HCT116 (cell line): ENCODE measurements around the gene RASSF3. TPM values are rescaled to one million over a fixed set of nuclear protein-coding genes. Genes with fewer than 3 reads are reported as not detected.

Source experiments
- ATAC-seq: fragments of 200-7000 bp; cut with Tn5 transposase; 2 replicates; pipeline ENCODE4 v1.9.1; 2020; ENCODE audit warnings: mild to moderate bottlenecking, moderate library complexity
- BruUV-seq: library from RNA; stranded (reverse); fragments of 400-500 nt; replicated peaks from 2 replicates; lab custom pipeline; 2021; lab: Mats Ljungman, UMichigan
- CTCF ChIA-PET: fragments of 300-600 bp; sonication (Branson Sonifier 250); formaldehyde crosslinking; loops from one replicate; lab custom pipeline; 2021; ENCODE audit warnings: antibody characterized with exemption; lab: Charles Lee
- POLR2A ChIA-PET: fragments of 300-600, 350-600 bp; sonication (Branson Sonifier 250); formaldehyde crosslinking; loops from one replicate; lab custom pipeline; 2021; ENCODE audit warnings: antibody characterized with exemption; lab: Charles Lee
- RAD21 ChIA-PET, 2 experiments: fragments of 300-600 bp; sonication (Branson Sonifier 250); formaldehyde crosslinking; loops; one replicate each; lab custom pipeline; 2023; ENCODE audit warnings: low total read pairs in 2 of 2; ENCODE audit not compliant: uncharacterized antibody in 2 of 2, unreplicated experiment in 2 of 2, low non-redundant PET in 1 of 2; lab: Charles Lee
- DNase-seq: peaks from one replicate; pipeline ENCODE4 v3.0.0-alpha.2; 2010; ENCODE audit warnings: low read depth, low spot score
- H2AFZ ChIP-seq: fragments of 200-600 bp; shearing (Covaris generic), sonication (generic); 2 replicates; pipeline ENCODE4 v1.6.1; 2017; ENCODE audit warnings: low read depth, mixed run types, mixed read lengths, antibody characterized with exemption, low read length; ENCODE audit not compliant: poor library complexity, severe bottlenecking
- H3K27ac ChIP-seq: 2 replicates; pipeline ENCODE4 v1.5.1; 2012; ENCODE audit warnings: low read depth, low read length
- H3K27me3 ChIP-seq: fragments of 200-600 bp; sonication (generic); 2 replicates; pipeline ENCODE4 v1.6.1; 2016; ENCODE audit warnings: mixed run types, low read length, mixed read lengths; ENCODE audit not compliant: insufficient read depth
- H3K36me3 ChIP-seq, 2 experiments: fragments of 200-500 bp in 1 of 2; fragments of 200-600 bp in 1 of 2; sonication (Bioruptor generic) in 1 of 2; sonication (generic) in 1 of 2; 2 replicates each; pipeline versions ENCODE4 v1.5.1 to v1.6.1; 2014 to 2016; ENCODE audit warnings: low read length in 2 of 2, inconsistent platforms in 1 of 2, mixed read lengths in 1 of 2, mixed run types in 1 of 2; ENCODE audit not compliant: insufficient read depth in 2 of 2, control insufficient read depth in 1 of 2
- H3K4me1 ChIP-seq, 2 experiments: fragments of 200-600 bp in 1 of 2; sonication (generic) in 1 of 2; 2 replicates each; pipeline versions ENCODE4 v1.5.1 to v1.6.1; 2012 to 2017; ENCODE audit warnings: low read length in 2 of 2, inconsistent platforms in 1 of 2, mild to moderate bottlenecking in 1 of 2, mixed read lengths in 1 of 2, mixed run types in 1 of 2, moderate library complexity in 1 of 2; ENCODE audit not compliant: insufficient read depth in 2 of 2, control insufficient read depth in 1 of 2
- H3K4me2 ChIP-seq: fragments of 200-600 bp; sonication (generic); 2 replicates; pipeline ENCODE4 v1.6.1; 2017; ENCODE audit warnings: mixed run types, low read length, mixed read lengths
- H3K4me3 ChIP-seq, 2 experiments: fragments of 200-600 bp in 1 of 2; sonication (generic) in 1 of 2; replicated peaks in 1 of 2; 2 replicates each; pipeline ENCODE4 v1.5.1; 2011 to 2016; ENCODE audit warnings: low read length in 2 of 2, control low read depth in 1 of 2, low read depth in 1 of 2, mild to moderate bottlenecking in 1 of 2, mixed read lengths in 1 of 2, mixed run types in 1 of 2
- H3K79me2 ChIP-seq: fragments of 200-600 bp; sonication (generic); 2 replicates; pipeline ENCODE4 v1.6.1; 2017; ENCODE audit warnings: mild to moderate bottlenecking, mixed run types, low read length, moderate library complexity, mixed read lengths; ENCODE audit not compliant: insufficient read depth
- H3K9ac ChIP-seq: fragments of 200-600 bp; sonication (generic); 2 replicates; pipeline ENCODE4 v1.6.1; 2016; ENCODE audit warnings: low read length, mixed read lengths
- H3K9me2 ChIP-seq: fragments of 200-600 bp; sonication (generic), shearing (Covaris generic); 2 replicates; pipeline ENCODE4 v1.6.1; 2017; ENCODE audit warnings: mixed run types, mild to moderate bottlenecking, moderate library complexity; ENCODE audit not compliant: insufficient read depth
- H3K9me3 ChIP-seq, 2 experiments: fragments of 200-500 bp in 1 of 2; fragments of 200-600 bp in 1 of 2; sonication (Bioruptor generic) in 1 of 2; sonication (generic) in 1 of 2; 2 replicates each; pipeline ENCODE4 v1.6.1; 2014 to 2017; ENCODE audit warnings: low read length in 2 of 2, mixed read lengths in 2 of 2, inconsistent platforms in 1 of 2, low read depth in 1 of 2, mild to moderate bottlenecking in 1 of 2, mixed run types in 1 of 2, moderate library complexity in 1 of 2; ENCODE audit not compliant: control insufficient read depth in 1 of 2, insufficient read depth in 1 of 2
- H4K20me1 ChIP-seq: fragments of 200-600 bp; sonication (generic), shearing (Covaris generic); 2 replicates; pipeline ENCODE4 v1.6.1; 2017; ENCODE audit warnings: mixed run types, mild to moderate bottlenecking, moderate library complexity; ENCODE audit not compliant: insufficient read depth
- ATF3 ChIP-seq: IDR thresholded peaks from 2 replicates; pipeline ENCODE4 v1.6.1; 2012
- EGR1 ChIP-seq: IDR thresholded peaks from 2 replicates; pipeline ENCODE4 v1.6.1; 2012; ENCODE audit warnings: low read depth
- EZH2 ChIP-seq: fragments of 200-600 bp; sonication (generic); IDR thresholded peaks from 2 replicates; pipeline ENCODE4 v1.6.1; 2017; ENCODE audit warnings: antibody characterized with exemption, mixed run types
- EZH2phosphoT487 ChIP-seq: fragments of 200-600 bp; IDR thresholded peaks from 2 replicates; pipeline ENCODE4 v1.6.1; 2018; ENCODE audit warnings: antibody characterized with exemption, borderline replicate concordance
- POLR2A ChIP-seq: IDR thresholded peaks from 2 replicates; pipeline ENCODE4 v1.7.0; 2011; ENCODE audit warnings: borderline replicate concordance; ENCODE audit not compliant: insufficient read depth, insufficient read length; ENCODE audit errors: extremely low read depth
- RAD21 ChIP-seq: IDR thresholded peaks from 2 replicates; pipeline ENCODE4 v1.6.1; 2012; ENCODE audit warnings: low read depth, mild to moderate bottlenecking
- SIN3A ChIP-seq: IDR thresholded peaks from 2 replicates; pipeline ENCODE4 v1.6.1; 2012; ENCODE audit warnings: low read depth
- SP1 ChIP-seq: IDR thresholded peaks from 2 replicates; pipeline ENCODE4 v1.6.1; 2012; ENCODE audit warnings: low read depth
- ZBTB33 ChIP-seq: IDR thresholded peaks from 2 replicates; pipeline ENCODE4 v1.6.1; 2011; ENCODE audit warnings: mild to moderate bottlenecking, low read length, moderate library complexity; ENCODE audit not compliant: insufficient replicate concordance; ENCODE audit errors: extremely low read depth
- intact Hi-C: fragments of 100-400 bp; cut with micrococcal nuclease; formaldehyde crosslinking; loops from 2 replicates; pipeline ENCODE4 v1.10.0; 2022
- total RNA-seq: library from RNA; stranded (reverse); gene quantifications from one replicate; pipeline ENCODE4 v1.2.1, GENCODE V29; 2021; ENCODE audit not compliant: unreplicated experiment

The RASSF3 gene
- total RNA-seq, 1 experiment from 2014 or later, result 67.1 TPM

- no peak for DNase-seq
- Histone ChIP-seq H3K4me3 (no peak overlapping the region), H3K4me1 (no peaks in the 10 kb centered on the region), H3K36me3 (no peaks in the 10 kb centered on the region), H3K9me2 (no peaks in the 10 kb centered on the region), H4K20me1 (no peaks in the 10 kb centered on the region), H3K9ac (no peak overlapping the region), H3K79me2 (no peaks in the 10 kb centered on the region), H3K27me3 (no peaks in the 10 kb centered on the region), H3K27ac (no peak overlapping the region), H2AFZ (no peak overlapping the region), H3K9me3 (no peaks in the 10 kb centered on the region), H3K4me2 (no peak overlapping the region)
- intact Hi-C loops, result no loop called here
- ChIA-PET CTCF (interaction anchor here (1.6 to 2.6 kb wide), 2 partner anchors 10 to 158 kb away, joined by 4 to 15 read pairs; no protein-coding TSS in a partner anchor), RAD21 (no interaction called here), POLR2A (no interaction called here)
- ATAC-seq, result no peak
- TF ChIP-seq SIN3A, result no peak
- no peak for TF ChIP-seq RAD21
- TF ChIP-seq EGR1, result no peak
- no peak for TF ChIP-seq ATF3
- no peak for TF ChIP-seq SP1
- TF ChIP-seq EZH2, result no peak
- TF ChIP-seq ZBTB33, result no peak
- no TSS peak for BruUV-seq
Measured at GRCh38 chr12:64707926-64708325, 97.6 kb downstream of the RASSF3 start.

GRCh38 chr12:64709429-64709828 lies 99.1 kb downstream of the RASSF3 start:
- no TSS peak for BruUV-seq
- no peak overlapping the region for H2AFZ ChIP-seq
- no peaks in the 10 kb centered on the region for H3K79me2 ChIP-seq
- ChIA-PET RAD21 (no interaction called here), POLR2A (no interaction called here), CTCF (interaction anchor here (1.6 to 1.8 kb wide), 2 partner anchors 11 to 160 kb away, joined by 4 to 5 read pairs; no protein-coding TSS in a partner anchor)
- no peaks in the 10 kb centered on the region for H3K4me1 ChIP-seq
- no peaks in the 10 kb centered on the region for H4K20me1 ChIP-seq
- no peak for DNase-seq
- no peak overlapping the region for H3K4me3 ChIP-seq
- no peaks in the 10 kb centered on the region for H3K9me3 ChIP-seq
- intact Hi-C loops, result no loop called here
- no peaks in the 10 kb centered on the region for H3K27me3 ChIP-seq
- TF ChIP-seq POLR2A, result no peak
- no peak for TF ChIP-seq EZH2phosphoT487
- TF ChIP-seq, all 23 proteins: peak for 0
- no peaks in the 10 kb centered on the region for H3K36me3 ChIP-seq
- H3K9me2 ChIP-seq, result no peaks in the 10 kb centered on the region
- H3K27ac ChIP-seq, result no peak overlapping the region
- no peak overlapping the region for H3K4me2 ChIP-seq
- no peak for ATAC-seq
- no peak overlapping the region for H3K9ac ChIP-seq
